Glutamatergic neuron (in vitro differentiated cells): ENCODE results near the gene PPP4R2. TPM values are rescaled to one million over a fixed set of nuclear protein-coding genes. Genes with fewer than 3 reads are reported as not detected.
"Not testable (repeated sequence)": the region's sequence is repeated elsewhere in the genome, so short reads cannot be mapped to it uniquely, and the experiment has no call there.

ENCODE experiments used
- DNase-seq: peaks from one replicate; pipeline ENCODE4 v3.0.0; 2022
- H3K27ac Mint-ChIP-seq: one replicate; pipeline ENCODE4 v1.8.0; 2020; ENCODE audit warnings: mild to moderate bottlenecking, mixed read lengths, inconsistent platforms; ENCODE audit not compliant: unreplicated experiment
- H3K27me3 Mint-ChIP-seq: one replicate; pipeline ENCODE4 v1.8.0; 2020; ENCODE audit warnings: mild to moderate bottlenecking, moderate library complexity, mixed read lengths, inconsistent platforms; ENCODE audit not compliant: unreplicated experiment
- H3K36me3 Mint-ChIP-seq: one replicate; pipeline ENCODE4 v1.8.0; 2020; ENCODE audit warnings: mild to moderate bottlenecking, mixed read lengths, inconsistent platforms; ENCODE audit not compliant: unreplicated experiment
- H3K4me1 Mint-ChIP-seq: one replicate; pipeline ENCODE4 v1.8.0; 2020; ENCODE audit warnings: mild to moderate bottlenecking, low read depth, mixed read lengths, inconsistent platforms; ENCODE audit not compliant: unreplicated experiment
- H3K4me3 Mint-ChIP-seq: one replicate; pipeline ENCODE4 v1.8.0; 2020; ENCODE audit warnings: mild to moderate bottlenecking, mixed read lengths, inconsistent platforms; ENCODE audit not compliant: unreplicated experiment
- H3K9me3 Mint-ChIP-seq: one replicate; pipeline ENCODE4 v1.8.0; 2020; ENCODE audit warnings: mild to moderate bottlenecking, moderate library complexity, mixed read lengths, inconsistent platforms; ENCODE audit not compliant: unreplicated experiment
- total RNA-seq: library from RNA; stranded (reverse); fragmentation: NEBNext Ultra II Directional; extraction: Animal tissue kit (Norgen Biotek cat#: 25700); gene quantifications from one replicate; pipeline ENCODE4 v1.2.1, GENCODE V29; 2021; ENCODE audit not compliant: unreplicated experiment
- TF ChIP-seq, protein P1 (sequence below): fragments of 200-600 bp; sonication (generic); IDR thresholded peaks from one replicate; pipeline ENCODE4 v1.5.0; 2021; ENCODE audit not compliant: partially characterized antibody, unreplicated experiment

Gene PPP4R2
- total RNA-seq, 1 donor from 2014 or later: 77.9 TPM

DNA sequence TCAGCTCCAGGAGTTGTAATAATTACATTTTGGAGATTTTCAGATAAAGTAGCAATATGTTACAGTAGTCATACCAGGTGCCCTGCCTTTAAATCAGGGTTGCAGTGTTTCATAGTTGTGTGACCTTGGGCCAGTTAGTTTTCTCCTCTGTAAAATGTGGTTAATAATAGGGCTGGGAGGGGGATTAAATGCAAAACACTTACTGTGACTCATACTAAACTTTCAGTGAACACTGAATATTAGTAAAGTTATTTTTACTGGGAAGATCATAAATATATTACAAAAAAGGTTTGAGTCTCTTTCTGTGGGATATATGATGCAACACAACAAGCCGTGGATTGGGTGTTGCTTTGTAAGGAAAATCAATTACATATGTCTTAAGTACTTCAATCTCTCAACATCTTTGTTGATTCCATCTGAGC is 63.7 kb downstream of the PPP4R2 start:
- Mint-ChIP-seq H3K4me1 (peaks cover 5% of the 10 kb centered on the region), H3K27me3 (peaks cover 2% of the 10 kb centered on the region), H3K36me3 (no peaks in the 10 kb centered on the region), H3K4me3 (no peak overlapping the region), H3K9me3 (peaks cover 3% of the 10 kb centered on the region), H3K27ac (no peak overlapping the region)
- DNase-seq: no peak
- TF ChIP-seq, protein P1, sequence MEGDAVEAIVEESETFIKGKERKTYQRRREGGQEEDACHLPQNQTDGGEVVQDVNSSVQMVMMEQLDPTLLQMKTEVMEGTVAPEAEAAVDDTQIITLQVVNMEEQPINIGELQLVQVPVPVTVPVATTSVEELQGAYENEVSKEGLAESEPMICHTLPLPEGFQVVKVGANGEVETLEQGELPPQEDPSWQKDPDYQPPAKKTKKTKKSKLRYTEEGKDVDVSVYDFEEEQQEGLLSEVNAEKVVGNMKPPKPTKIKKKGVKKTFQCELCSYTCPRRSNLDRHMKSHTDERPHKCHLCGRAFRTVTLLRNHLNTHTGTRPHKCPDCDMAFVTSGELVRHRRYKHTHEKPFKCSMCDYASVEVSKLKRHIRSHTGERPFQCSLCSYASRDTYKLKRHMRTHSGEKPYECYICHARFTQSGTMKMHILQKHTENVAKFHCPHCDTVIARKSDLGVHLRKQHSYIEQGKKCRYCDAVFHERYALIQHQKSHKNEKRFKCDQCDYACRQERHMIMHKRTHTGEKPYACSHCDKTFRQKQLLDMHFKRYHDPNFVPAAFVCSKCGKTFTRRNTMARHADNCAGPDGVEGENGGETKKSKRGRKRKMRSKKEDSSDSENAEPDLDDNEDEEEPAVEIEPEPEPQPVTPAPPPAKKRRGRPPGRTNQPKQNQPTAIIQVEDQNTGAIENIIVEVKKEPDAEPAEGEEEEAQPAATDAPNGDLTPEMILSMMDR: no peak

DNA sequence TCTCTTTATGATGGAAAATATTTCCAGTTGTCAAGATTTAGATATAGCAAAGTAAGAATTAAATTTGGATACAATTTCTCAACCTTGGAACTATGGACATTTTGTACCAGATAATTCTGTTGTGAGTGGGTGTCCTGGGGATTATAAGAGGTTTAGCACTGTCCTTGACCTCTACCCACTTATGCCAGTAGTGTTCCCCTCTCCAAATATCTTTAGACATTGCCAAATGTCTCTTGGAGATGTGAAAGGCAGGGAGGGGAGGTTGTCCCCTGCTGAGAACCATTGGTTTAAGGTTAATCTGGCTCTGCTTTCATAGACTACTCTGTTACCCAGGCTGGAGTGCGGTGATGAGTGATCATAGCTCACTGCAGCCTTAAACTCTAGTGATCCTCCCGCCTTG is 64.8 kb downstream of the PPP4R2 start, which contains the start of gene EBLN2:
Gene EBLN2 (plus strand): TSS at position 244 of the 400 bp plus-strand sequence. CDS start 423 bp downstream, outside the sequence.
- no peak within 1 kb of the TSS for H3K27ac Mint-ChIP-seq
- H3K4me3 Mint-ChIP-seq: no peak within 1 kb of the TSS
- no peaks in the 10 kb centered on the region for H3K36me3 Mint-ChIP-seq
- H3K27me3 Mint-ChIP-seq: peaks cover 2% of the 10 kb centered on the region
- no peak for DNase-seq
- peaks cover 3% of the 10 kb centered on the region for H3K9me3 Mint-ChIP-seq
- TF ChIP-seq, protein P1: no peak
- peaks cover 3% of the 10 kb centered on the region for H3K4me1 Mint-ChIP-seq

GRCh38 chr3:73066243-73066642 is 69.6 kb downstream of the PPP4R2 start:
- H3K27me3 Mint-ChIP-seq, DNase-seq, H3K4me1 Mint-ChIP-seq, H3K9me3 Mint-ChIP-seq, H3K4me3 Mint-ChIP-seq, H3K36me3 Mint-ChIP-seq, H3K27ac Mint-ChIP-seq: not testable (repeated sequence)

DNA sequence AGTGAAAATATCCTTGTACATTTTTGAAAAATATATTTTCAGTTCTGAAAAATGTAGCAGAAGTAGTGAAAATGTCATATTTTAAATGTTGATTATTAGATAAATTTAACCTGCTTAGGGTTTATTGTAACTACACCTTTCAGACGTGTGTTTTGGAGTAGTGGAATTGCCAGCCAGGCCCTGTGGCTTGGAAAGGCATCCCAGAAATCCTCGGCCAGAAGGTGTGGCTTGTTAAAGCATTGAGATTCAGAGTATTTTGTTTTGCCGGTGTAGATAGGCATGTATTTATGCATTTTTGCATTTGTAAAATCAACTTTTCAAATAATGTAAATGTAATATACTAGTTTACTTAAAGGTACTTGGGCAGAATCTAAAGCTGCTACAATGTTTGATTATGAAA is 71.8 kb downstream of the PPP4R2 start:
- H3K9me3 Mint-ChIP-seq: peaks cover 5% of the 10 kb centered on the region
- DNase-seq: no peak
- peaks cover 2% of the 10 kb centered on the region for H3K27me3 Mint-ChIP-seq
- H3K4me1 Mint-ChIP-seq: peaks cover 2% of the 10 kb centered on the region
- no peak overlapping the region for H3K4me3 Mint-ChIP-seq
- no peak overlapping the region for H3K27ac Mint-ChIP-seq
- H3K36me3 Mint-ChIP-seq: no peaks in the 10 kb centered on the region
- TF ChIP-seq, protein P1: no peak

- Mint-ChIP-seq H3K36me3 (no peaks in the 10 kb centered on the region), H3K4me1 (peaks cover 2% of the 10 kb centered on the region), H3K27me3 (peaks cover 2% of the 10 kb centered on the region), H3K27ac (no peak overlapping the region), H3K4me3 (no peak overlapping the region), H3K9me3 (peaks cover 5% of the 10 kb centered on the region)
- TF ChIP-seq, protein P1: no peak
- no peak for DNase-seq
Observed at GRCh38 chr3:73069187-73069586, 72.6 kb downstream of the PPP4R2 start.
